Heart left ventricle (tissue), 16 donors: ENCODE results near the gene TLE4. TPM values are rescaled to one million over a fixed set of nuclear protein-coding genes. Genes with fewer than 3 reads are reported as not detected.
"Not testable (repeated sequence)": the region's sequence is repeated elsewhere in the genome, so short reads cannot be mapped to it uniquely, and the experiment has no call there.

Experiments used
- ATAC-seq, 4 donors: fragments of 200-7000 bp; cut with Tn5 transposase; one replicate each; pipeline ENCODE4 v1.9.1; 2020 to 2022; ENCODE audit warnings: moderate library complexity in 4 of 4, mild to moderate bottlenecking in 3 of 4, moderate number of reproducible peaks in 1 of 4
- DNase-seq, 5 donors: peaks; one replicate each; pipeline ENCODE4 v3.0.0-alpha.2; 2020
- H3K27ac ChIP-seq, 12 donors: fragments of 200-600 bp; sonication (generic) in 4 of 12; one replicate each; pipeline versions ENCODE4 v1.5.0 to v1.8.0; 2016 to 2022; ENCODE audit warnings: mild to moderate bottlenecking in 2 of 12
- H3K27me3 ChIP-seq, 9 donors: fragments of 200-600 bp; sonication (generic) in 2 of 9; one replicate each; pipeline versions ENCODE4 v1.5.1 to v1.8.0; 2016 to 2022; ENCODE audit warnings: mild to moderate bottlenecking in 3 of 9
- H3K36me3 ChIP-seq, 9 donors: fragments of 200-600 bp; sonication (generic) in 2 of 9; one replicate each; pipeline versions ENCODE4 v1.5.0 to v1.8.0; 2018 to 2022; ENCODE audit warnings: mild to moderate bottlenecking in 2 of 9
- H3K4me1 ChIP-seq, 12 donors: fragments of 200-600 bp; sonication (generic) in 4 of 12; one replicate each; pipeline versions ENCODE4 v1.5.0 to v1.8.0; 2016 to 2022; ENCODE audit warnings: mild to moderate bottlenecking in 3 of 12
- H3K4me3 ChIP-seq, 12 donors: fragments of 200-600 bp; sonication (generic) in 4 of 12; one replicate each; pipeline versions ENCODE4 v1.5.0 to v1.8.0; 2017 to 2022; ENCODE audit warnings: mild to moderate bottlenecking in 9 of 12, moderate library complexity in 4 of 12
- H3K9me3 ChIP-seq, 12 donors: fragments of 200-600 bp; sonication (generic) in 4 of 12; one replicate each; pipeline versions ENCODE4 v1.5.0 to v1.8.0; 2016 to 2022; ENCODE audit warnings: mild to moderate bottlenecking in 1 of 12
- CTCF ChIP-seq, 12 donors: fragments of 200-600 bp; sonication (generic) in 4 of 12; IDR thresholded peaks; one replicate each; pipeline versions ENCODE4 v1.5.0 to v1.8.0; 2018 to 2022; ENCODE audit warnings: antibody characterized with exemption in 12 of 12, mild to moderate bottlenecking in 5 of 12
- POLR2A ChIP-seq, 2 donors: fragments of 450-650 bp; IDR thresholded peaks; one replicate each; pipeline ENCODE4 v1.6.1; 2017; ENCODE audit warnings: antibody characterized with exemption in 2 of 2, mild to moderate bottlenecking in 2 of 2, moderate library complexity in 2 of 2
- WGBS, 4 donors: extraction: QIAGEN DNeasy Blood & Tissue Kit in 2 of 4; methylation state at CpG; one replicate each; pipeline versions ENCODE4 v1.1.5 to v1.1.7; 2013 to 2018; 5-methylcytosine and 5-hydroxymethylcytosine counted together
- intact Hi-C, 10 donors: fragments of 100-400 bp; cut with DNase I; formaldehyde crosslinking; loops; one replicate each; pipeline versions ENCODE4 v1.11.1 to v1.14.2; 2022
- polyA plus RNA-seq, 2 donors: library from polyadenylated mRNA; stranded (reverse); fragments of 200-250 nt; gene quantifications; one replicate each; pipeline ENCODE4 v1.2.3, GENCODE V29; 2013
- total RNA-seq, 9 donors: library from RNA; depleted of rRNA in 2 of 9; stranded (reverse); fragments of >200 nt in 2 of 9; fragmentation: NEBNext Ultra II Directional in 3 of 9; extraction: Animal tissue kit (Norgen Biotek cat#: 25700) in 3 of 9; gene quantifications; one replicate each; pipeline versions ENCODE4 v1.1.0 to v1.2.4, GENCODE V29; 2016 to 2023
- donor health status: ischemic (EF 13 %, LVEDD 7.1; RV severe dilation, severe dysfunction).
- donor health status: healthy with polysubstance abuse.
- donor health status: DM: no; HTN: yes; CAD: no.
- donor health status: DM: no; HTN: no; CAD: no.
- donor health status: ischemic (EF 25% LVEDD 6.9; RV normal size, moderate dysfunction).
- donor health status: ischemic (EF 25% LVEDD 5.7; RV mildly dilated, moderate dysfunction).
- donor health status: healthy.
- donor health status: DM: yes; HTN: yes; CAD: no.
- donor health status: ischemic (EF 35%, LVEDD 5.7; RV mildly dilated, moderate dysfunction).
- donor health status: nonischemic (EF 11% LVEDD 7.7; RV severe dilation, severe dysfunction).
- donor health status: DM: yes; HTN: yes; CAD: no.
- donor health status: PGD.
- donor health status: ischemic (EF 29% LVEDD 5.4; RV normal size, mild dysfunction).
- donor health status: nonischemic (EF 23%, LVEDD 6.1; RV moderate dilation, normal function).

The TLE4 gene
- total and polyA plus RNA-seq, 11 donors, result 3.7 to 23.9 (median 13.8) TPM

DNA sequence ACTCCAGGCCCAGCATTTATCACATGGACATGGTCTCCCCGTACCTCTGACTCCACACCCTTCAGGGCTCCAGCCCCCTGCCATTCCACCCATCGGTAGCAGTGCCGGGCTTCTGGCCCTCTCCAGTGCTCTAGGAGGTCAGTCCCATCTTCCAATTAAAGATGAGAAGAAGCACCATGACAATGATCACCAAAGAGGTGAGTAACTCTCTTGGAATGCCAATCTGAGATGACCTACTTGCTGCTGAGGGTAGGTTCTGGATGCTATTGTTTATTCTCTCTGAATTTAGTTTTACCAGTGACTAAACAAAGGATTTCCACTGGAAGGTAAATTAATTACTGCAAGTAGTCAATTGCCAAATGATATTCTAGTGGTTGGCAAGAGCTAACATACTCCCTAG is 80.8 kb downstream of the TLE4 start:
- Histone ChIP-seq H3K27me3 (no peaks in the 10 kb centered on the region), H3K27ac (no peak overlapping the region), H3K4me1 (no peaks in the 10 kb centered on the region), H3K4me3 (no peak overlapping the region), H3K9me3 (no peaks in the 10 kb centered on the region), H3K36me3 (peaks cover 0 to 34% (median 15%) of the 10 kb centered on the region in 9 donors)
- ATAC-seq (no peak), DNase-seq (no peak)
- intact Hi-C loops, result no loop called here
- WGBS, 4 donors, result 87 to 93% (median 91%) methylated on average over 3 of the region's 3 CpGs
- TF ChIP-seq CTCF (IDR thresholded peaks at IDR 0.05) (no peak), POLR2A (IDR thresholded peaks at IDR 0.05) (no peak)

DNA sequence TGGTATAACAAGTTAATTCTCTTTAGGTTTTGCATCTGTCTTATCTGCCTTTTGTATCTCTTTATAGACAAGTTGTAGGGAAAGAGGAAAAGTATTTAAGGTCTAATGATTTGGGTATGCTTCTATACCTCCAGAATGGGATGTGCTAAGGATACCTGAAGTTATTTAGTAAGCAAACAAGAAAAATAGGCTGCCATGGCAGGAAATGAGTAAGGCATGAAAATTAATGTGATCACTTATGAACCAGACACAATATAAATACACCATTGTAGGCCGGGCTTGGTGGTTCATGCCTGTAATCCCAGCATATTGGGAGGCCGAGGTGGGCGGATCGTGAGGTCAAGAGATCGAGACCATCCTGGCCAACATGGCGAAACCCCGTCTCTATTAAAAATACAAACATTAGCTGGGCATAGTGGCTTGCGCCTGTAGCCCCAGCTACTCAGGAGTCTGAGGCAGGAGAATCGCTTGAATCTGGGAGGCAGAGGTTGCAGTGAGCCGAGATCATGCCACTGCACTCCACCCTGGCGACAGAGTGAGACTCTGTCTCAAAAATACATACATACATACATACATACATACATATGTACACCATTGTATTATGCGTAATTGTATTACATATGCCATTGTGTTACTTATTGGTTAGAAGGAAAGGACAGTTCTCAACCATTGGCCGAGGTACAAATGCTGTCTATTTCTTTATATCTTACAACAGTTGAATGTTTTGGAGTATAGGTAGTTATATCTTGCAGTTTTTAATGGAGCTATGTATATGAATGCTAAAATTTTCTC is 83.0 kb downstream of the TLE4 start:
- H3K27me3 ChIP-seq, H3K4me1 ChIP-seq, H3K27ac ChIP-seq, DNase-seq, intact Hi-C loops, H3K4me3 ChIP-seq, ATAC-seq, H3K9me3 ChIP-seq: not testable (repeated sequence)
- WGBS, 4 donors, result 90 to 98% (median 94%) methylated on average over 13 of the region's 13 CpGs
- H3K36me3 ChIP-seq, result peaks cover 0 to 34% (median 15%) of the 10 kb centered on the region in 9 donors

DNA sequence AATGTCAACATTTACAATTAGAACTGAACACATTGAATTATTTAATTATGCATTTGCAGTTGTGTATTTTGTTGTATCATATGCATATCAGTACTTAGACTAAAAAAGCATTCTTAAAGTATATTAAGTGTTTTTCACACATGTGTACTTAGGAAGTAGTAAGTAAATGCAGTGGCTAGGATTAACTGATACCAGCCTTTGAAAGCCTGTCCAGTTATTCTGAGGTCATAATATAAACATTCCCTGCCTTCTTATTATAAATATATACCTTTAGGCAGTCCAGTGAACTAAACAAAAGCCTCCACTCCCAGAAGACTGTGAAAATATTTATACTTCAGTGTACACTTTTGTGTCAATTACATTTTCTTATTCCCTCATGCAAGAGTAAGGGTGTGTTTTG is 83.8 kb downstream of the TLE4 start:
- TF ChIP-seq POLR2A (IDR thresholded peaks at IDR 0.05) (no peak), CTCF (IDR thresholded peaks at IDR 0.05) (no peak)
- no peaks in the 10 kb centered on the region for H3K4me1 ChIP-seq
- no peaks in the 10 kb centered on the region for H3K9me3 ChIP-seq
- H3K4me3 ChIP-seq, result no peak overlapping the region
- H3K36me3 ChIP-seq, result peaks cover 0 to 34% (median 15%) of the 10 kb centered on the region in 9 donors
- ATAC-seq (no peak), DNase-seq (no peak)
- H3K27me3 ChIP-seq, result no peaks in the 10 kb centered on the region
- intact Hi-C loops, result no loop called here
- H3K27ac ChIP-seq, result no peak overlapping the region

DNA sequence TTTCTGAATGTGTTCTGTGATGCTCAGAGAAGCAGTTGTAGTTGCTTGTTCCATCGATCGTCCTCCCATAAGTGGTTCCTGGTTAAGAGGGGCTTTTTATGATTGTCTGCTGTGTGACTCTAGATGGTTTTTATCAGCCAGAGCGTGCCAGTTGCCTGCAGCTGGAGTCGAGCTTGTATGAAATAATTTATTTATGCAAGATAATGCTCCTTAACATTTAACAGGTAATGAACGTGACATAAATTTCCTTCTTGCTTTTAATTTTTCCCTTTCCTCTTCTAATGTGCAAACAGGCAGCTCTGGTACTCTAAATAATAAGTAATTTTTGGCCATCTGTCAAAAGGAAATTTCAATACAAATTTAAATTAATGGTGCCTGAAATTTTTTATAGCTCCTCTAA is 84.4 kb downstream of the TLE4 start:
- H3K27ac ChIP-seq, result no peak overlapping the region
- H3K27me3 ChIP-seq, result no peaks in the 10 kb centered on the region
- H3K36me3 ChIP-seq, result peaks cover 0 to 34% (median 15%) of the 10 kb centered on the region in 9 donors
- no peak for ATAC-seq
- H3K9me3 ChIP-seq, result no peaks in the 10 kb centered on the region
- intact Hi-C loops, result no loop called here
- H3K4me1 ChIP-seq, result peaks cover 0 to 1% (median 0%) of the 10 kb centered on the region in 12 donors
- 83 to 89% (median 85%) methylated on average over 5 of the region's 5 CpGs for WGBS, 4 donors
- no peak for TF ChIP-seq POLR2A (IDR thresholded peaks at IDR 0.05)
- no peak for TF ChIP-seq CTCF (IDR thresholded peaks at IDR 0.05)
- H3K4me3 ChIP-seq, result no peak overlapping the region
- no peak for DNase-seq

DNA sequence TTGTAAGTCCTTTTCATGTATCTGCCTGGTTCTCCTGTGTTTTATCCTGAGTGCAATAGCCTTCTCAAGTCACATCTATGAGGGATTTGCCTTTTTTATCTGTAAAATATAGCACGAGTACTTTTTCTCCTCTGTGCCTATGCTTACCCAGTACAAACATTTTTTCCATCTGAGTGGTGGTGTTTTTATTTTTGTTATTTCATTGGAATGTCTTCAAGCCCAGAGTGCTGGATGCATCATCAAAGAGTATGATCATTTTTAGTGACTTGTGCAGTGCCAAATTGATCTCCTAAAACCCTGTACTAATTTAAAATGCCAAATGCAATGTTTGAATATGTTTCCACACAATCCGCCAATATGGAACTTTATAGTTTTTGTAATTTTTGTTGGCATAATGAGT is 86.1 kb downstream of the TLE4 start:
- DNase-seq, result no peak
- Histone ChIP-seq H3K36me3 (peaks cover 0 to 30% (median 9%) of the 10 kb centered on the region in 9 donors), H3K27ac (no peak overlapping the region), H3K4me1 (peaks cover 0 to 18% (median 7%) of the 10 kb centered on the region in 12 donors), H3K9me3 (no peaks in the 10 kb centered on the region), H3K27me3 (no peaks in the 10 kb centered on the region), H3K4me3 (no peak overlapping the region)
- 92 to 97% (median 94%) methylated on average over 2 of the region's 2 CpGs for WGBS, 4 donors
- no peak for ATAC-seq
- TF ChIP-seq CTCF (IDR thresholded peaks at IDR 0.05) (no peak), POLR2A (IDR thresholded peaks at IDR 0.05) (no peak)
- intact Hi-C loops, result no loop called here
